Liver (tissue), 9 donors: ENCODE data around the gene FADS1. TPM values are rescaled to one million over a fixed set of nuclear protein-coding genes. Genes with fewer than 3 reads are reported as not detected.

Experiments
- DNase-seq: peaks from one replicate; pipeline ENCODE4 v3.0.0-alpha.2; 2017; ENCODE audit warnings: low spot score
- H3K27ac ChIP-seq, 2 donors: one replicate each; pipeline ENCODE4 v1.7.0; 2013; ENCODE audit warnings: inconsistent platforms in 2 of 2, low read length in 2 of 2, control low read depth in 1 of 2, low read depth in 1 of 2, mild to moderate bottlenecking in 1 of 2
- H3K27me3 ChIP-seq, 4 donors: one replicate each; pipeline versions ENCODE4 v1.6.1 to v1.7.0; 2013; ENCODE audit warnings: low read length in 3 of 4, inconsistent platforms in 1 of 4, mild to moderate bottlenecking in 1 of 4, moderate library complexity in 1 of 4; ENCODE audit not compliant: control insufficient read depth in 4 of 4, insufficient read depth in 4 of 4
- H3K36me3 ChIP-seq, 4 donors: one replicate each; pipeline versions ENCODE4 v1.6.1 to v1.7.0; 2013; ENCODE audit warnings: low read length in 3 of 4, mild to moderate bottlenecking in 3 of 4, low read depth in 1 of 4, moderate library complexity in 1 of 4; ENCODE audit not compliant: control insufficient read depth in 4 of 4, insufficient read depth in 3 of 4
- H3K4me1 ChIP-seq, 4 donors: one replicate each; pipeline versions ENCODE4 v1.6.1 to v1.7.0; 2013; ENCODE audit warnings: low read length in 3 of 4, mild to moderate bottlenecking in 3 of 4, moderate library complexity in 1 of 4; ENCODE audit not compliant: control insufficient read depth in 4 of 4, insufficient read depth in 4 of 4
- H3K4me3 ChIP-seq, 3 donors: one replicate each; pipeline versions ENCODE4 v1.6.1 to v1.7.0; 2013; ENCODE audit warnings: low read length in 3 of 3, control low read depth in 1 of 3, low read depth in 1 of 3, mild to moderate bottlenecking in 1 of 3
- H3K9ac ChIP-seq, 2 donors: one replicate each; pipeline ENCODE4 v1.7.0; 2013; ENCODE audit warnings: low read length in 2 of 2, mild to moderate bottlenecking in 2 of 2, moderate library complexity in 2 of 2, control low read depth in 1 of 2, low read depth in 1 of 2
- H3K9me3 ChIP-seq, 4 donors: one replicate each; pipeline versions ENCODE4 v1.6.1 to v1.7.0; 2013; ENCODE audit warnings: low read length in 3 of 4; ENCODE audit not compliant: control insufficient read depth in 4 of 4
- EGR1 ChIP-seq, 2 donors: IDR thresholded peaks; 2 replicates each; pipeline ENCODE4 v1.6.1; 2016 to 2018; ENCODE audit warnings: antibody characterized with exemption in 2 of 2, low read depth in 2 of 2
- FOXA2 ChIP-seq: IDR thresholded peaks from 2 replicates; pipeline ENCODE4 v1.6.1; 2016; ENCODE audit warnings: antibody characterized with exemption
- GABPA ChIP-seq, 2 donors: IDR thresholded peaks in 1 of 2; conservative IDR thresholded peaks in 1 of 2; 2 replicates each; pipeline ENCODE4 v1.6.1; 2016; ENCODE audit warnings: antibody characterized with exemption in 2 of 2, mild to moderate bottlenecking in 1 of 2, moderate library complexity in 1 of 2
- HNF4A ChIP-seq, 2 donors: conservative IDR thresholded peaks; 2 replicates each; pipeline ENCODE4 v1.6.1; 2016; ENCODE audit warnings: antibody characterized with exemption in 2 of 2, mild to moderate bottlenecking in 2 of 2
- HNF4G ChIP-seq: IDR thresholded peaks from 2 replicates; pipeline ENCODE4 v1.6.1; 2016; ENCODE audit warnings: antibody characterized with exemption
- JUND ChIP-seq, 2 donors: IDR thresholded peaks; 2 replicates each; pipeline ENCODE4 v1.6.1; 2016; ENCODE audit warnings: antibody characterized with exemption in 2 of 2
- NR2F2 ChIP-seq: IDR thresholded peaks from 2 replicates; pipeline ENCODE4 v1.6.1; 2016; ENCODE audit warnings: antibody characterized with exemption
- RAD21 ChIP-seq, 2 donors: IDR thresholded peaks; 2 replicates each; pipeline ENCODE4 v1.6.1; 2016; ENCODE audit warnings: antibody characterized with exemption in 2 of 2, mild to moderate bottlenecking in 2 of 2
- RXRA ChIP-seq, 2 donors: IDR thresholded peaks; 2 replicates each; pipeline ENCODE4 v1.6.1; 2017 to 2018; ENCODE audit warnings: antibody characterized with exemption in 2 of 2, mild to moderate bottlenecking in 1 of 2
- SP1 ChIP-seq: IDR thresholded peaks from 2 replicates; pipeline ENCODE4 v1.6.1; 2018; ENCODE audit warnings: antibody characterized with exemption, mild to moderate bottlenecking
- TAF1 ChIP-seq: conservative IDR thresholded peaks from 2 replicates; pipeline ENCODE4 v1.6.1; 2016; ENCODE audit warnings: antibody characterized with exemption, mild to moderate bottlenecking
- YY1 ChIP-seq: IDR thresholded peaks from 2 replicates; pipeline ENCODE4 v1.6.1; 2016; ENCODE audit warnings: antibody characterized with exemption, mild to moderate bottlenecking
- WGBS: extraction: QIAGEN DNeasy Blood & Tissue Kit; methylation state at CpG from one replicate; pipeline ENCODE4 v1.1.7; 2013; 5-methylcytosine and 5-hydroxymethylcytosine counted together
- polyA plus RNA-seq, 2 donors: library from polyadenylated mRNA; stranded (reverse) in 1 of 2; unstranded in 1 of 2; fragments of 200-250 nt in 1 of 2; fragments of >200 nt in 1 of 2; fragmentation: Nextera tagmentation in 1 of 2; extraction: Ambion mirVana in 1 of 2; gene quantifications; one replicate each; pipeline versions ENCODE4 v1.2.1 to v1.2.3, GENCODE V29; 2013 to 2015
- total RNA-seq, 2 donors: library from RNA; depleted of rRNA; stranded (reverse); fragments of >200 nt; gene quantifications; one replicate each; pipeline ENCODE4 v1.2.3, GENCODE V29; 2014
- TF ChIP-seq, protein P1 (sequence below): IDR thresholded peaks from 2 replicates; pipeline ENCODE4 v1.6.1; 2016; ENCODE audit warnings: antibody characterized with exemption
- TF ChIP-seq, protein P2 (sequence below): fragments of 150-350 bp; IDR thresholded peaks from 2 replicates; pipeline ENCODE4 v1.5.1; 2017; ENCODE audit warnings: improper control_type of control experiment, low read depth, low read length; ENCODE audit not compliant: missing input control
- TF ChIP-seq, protein P3 (sequence below): IDR thresholded peaks from 2 replicates; pipeline ENCODE4 v1.6.1; 2016; ENCODE audit warnings: antibody characterized with exemption
- TF ChIP-seq, protein P4 (sequence below): IDR thresholded peaks from 2 replicates; pipeline ENCODE4 v1.6.1; 2016; ENCODE audit warnings: antibody characterized with exemption
- TF ChIP-seq, protein P5 (sequence below): IDR thresholded peaks from 2 replicates; pipeline ENCODE4 v1.6.1; 2016; ENCODE audit warnings: antibody characterized with exemption, mild to moderate bottlenecking
- donor health status: healthy.
- donor health status: healthy.
- donor health status: healthy.
- donor health status: healthy.
- donor health status: healthy.

FADS1 gene
- total and polyA plus RNA-seq, 4 donors: 16.8 to 137 (median 58.7) TPM

DNA sequence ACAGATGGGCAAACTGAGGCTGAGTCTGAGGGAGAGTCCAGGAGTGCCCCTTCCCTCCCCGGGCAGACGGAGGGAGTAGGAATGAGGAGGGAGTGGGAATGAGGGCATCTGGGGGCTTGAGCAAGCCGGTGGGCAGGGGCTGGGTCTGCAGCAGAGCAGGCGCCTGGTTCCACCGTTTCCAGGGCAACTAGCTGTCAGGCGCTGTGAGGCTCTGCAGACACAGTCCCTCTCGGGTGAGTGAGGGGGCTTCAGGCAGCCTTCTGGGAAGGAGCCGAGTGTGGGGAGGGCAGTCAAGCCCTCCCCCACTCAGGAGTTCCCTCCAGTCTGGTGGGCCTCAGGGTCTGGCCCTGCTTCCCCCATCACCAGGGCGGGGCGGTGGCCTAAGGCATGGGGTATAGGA is 43.4 kb downstream of the FADS1 start:
- no peak overlapping the region for H3K4me3 ChIP-seq
- WGBS: 89% methylated on average over 10 of the region's 10 CpGs
- no peaks in the 10 kb centered on the region for H3K27me3 ChIP-seq
- TF ChIP-seq YY1 (no peak), TAF1 (no peak), HNF4G (no peak), SP1 (no peak), EGR1 (IDR thresholded peaks at IDR 0.05; ENCODE audit: low read depth in 2 of 2) (no peak), NR2F2 (no peak), JUND (IDR thresholded peaks at IDR 0.05) (no peak)
- TF ChIP-seq, protein P1, sequence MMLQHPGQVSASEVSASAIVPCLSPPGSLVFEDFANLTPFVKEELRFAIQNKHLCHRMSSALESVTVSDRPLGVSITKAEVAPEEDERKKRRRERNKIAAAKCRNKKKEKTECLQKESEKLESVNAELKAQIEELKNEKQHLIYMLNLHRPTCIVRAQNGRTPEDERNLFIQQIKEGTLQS: no peak
- TF ChIP-seq, protein P2, sequence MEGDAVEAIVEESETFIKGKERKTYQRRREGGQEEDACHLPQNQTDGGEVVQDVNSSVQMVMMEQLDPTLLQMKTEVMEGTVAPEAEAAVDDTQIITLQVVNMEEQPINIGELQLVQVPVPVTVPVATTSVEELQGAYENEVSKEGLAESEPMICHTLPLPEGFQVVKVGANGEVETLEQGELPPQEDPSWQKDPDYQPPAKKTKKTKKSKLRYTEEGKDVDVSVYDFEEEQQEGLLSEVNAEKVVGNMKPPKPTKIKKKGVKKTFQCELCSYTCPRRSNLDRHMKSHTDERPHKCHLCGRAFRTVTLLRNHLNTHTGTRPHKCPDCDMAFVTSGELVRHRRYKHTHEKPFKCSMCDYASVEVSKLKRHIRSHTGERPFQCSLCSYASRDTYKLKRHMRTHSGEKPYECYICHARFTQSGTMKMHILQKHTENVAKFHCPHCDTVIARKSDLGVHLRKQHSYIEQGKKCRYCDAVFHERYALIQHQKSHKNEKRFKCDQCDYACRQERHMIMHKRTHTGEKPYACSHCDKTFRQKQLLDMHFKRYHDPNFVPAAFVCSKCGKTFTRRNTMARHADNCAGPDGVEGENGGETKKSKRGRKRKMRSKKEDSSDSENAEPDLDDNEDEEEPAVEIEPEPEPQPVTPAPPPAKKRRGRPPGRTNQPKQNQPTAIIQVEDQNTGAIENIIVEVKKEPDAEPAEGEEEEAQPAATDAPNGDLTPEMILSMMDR: no peak
- TF ChIP-seq, protein P3, sequence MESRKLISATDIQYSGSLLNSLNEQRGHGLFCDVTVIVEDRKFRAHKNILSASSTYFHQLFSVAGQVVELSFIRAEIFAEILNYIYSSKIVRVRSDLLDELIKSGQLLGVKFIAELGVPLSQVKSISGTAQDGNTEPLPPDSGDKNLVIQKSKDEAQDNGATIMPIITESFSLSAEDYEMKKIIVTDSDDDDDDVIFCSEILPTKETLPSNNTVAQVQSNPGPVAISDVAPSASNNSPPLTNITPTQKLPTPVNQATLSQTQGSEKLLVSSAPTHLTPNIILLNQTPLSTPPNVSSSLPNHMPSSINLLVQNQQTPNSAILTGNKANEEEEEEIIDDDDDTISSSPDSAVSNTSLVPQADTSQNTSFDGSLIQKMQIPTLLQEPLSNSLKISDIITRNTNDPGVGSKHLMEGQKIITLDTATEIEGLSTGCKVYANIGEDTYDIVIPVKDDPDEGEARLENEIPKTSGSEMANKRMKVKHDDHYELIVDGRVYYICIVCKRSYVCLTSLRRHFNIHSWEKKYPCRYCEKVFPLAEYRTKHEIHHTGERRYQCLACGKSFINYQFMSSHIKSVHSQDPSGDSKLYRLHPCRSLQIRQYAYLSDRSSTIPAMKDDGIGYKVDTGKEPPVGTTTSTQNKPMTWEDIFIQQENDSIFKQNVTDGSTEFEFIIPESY: no peak
- TF ChIP-seq, protein P4, sequence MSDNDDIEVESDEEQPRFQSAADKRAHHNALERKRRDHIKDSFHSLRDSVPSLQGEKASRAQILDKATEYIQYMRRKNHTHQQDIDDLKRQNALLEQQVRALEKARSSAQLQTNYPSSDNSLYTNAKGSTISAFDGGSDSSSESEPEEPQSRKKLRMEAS: no peak
- peaks cover 7 to 23% (median 16%) of the 10 kb centered on the region in 4 donors for H3K4me1 ChIP-seq
- H3K9ac ChIP-seq: no peak overlapping the region
- no peak for DNase-seq
- H3K9me3 ChIP-seq: no peaks in the 10 kb centered on the region
- peaks cover 0 to 7% (median 1%) of the 10 kb centered on the region in 4 donors for H3K36me3 ChIP-seq
- H3K27ac ChIP-seq: no peak overlapping the region

DNA sequence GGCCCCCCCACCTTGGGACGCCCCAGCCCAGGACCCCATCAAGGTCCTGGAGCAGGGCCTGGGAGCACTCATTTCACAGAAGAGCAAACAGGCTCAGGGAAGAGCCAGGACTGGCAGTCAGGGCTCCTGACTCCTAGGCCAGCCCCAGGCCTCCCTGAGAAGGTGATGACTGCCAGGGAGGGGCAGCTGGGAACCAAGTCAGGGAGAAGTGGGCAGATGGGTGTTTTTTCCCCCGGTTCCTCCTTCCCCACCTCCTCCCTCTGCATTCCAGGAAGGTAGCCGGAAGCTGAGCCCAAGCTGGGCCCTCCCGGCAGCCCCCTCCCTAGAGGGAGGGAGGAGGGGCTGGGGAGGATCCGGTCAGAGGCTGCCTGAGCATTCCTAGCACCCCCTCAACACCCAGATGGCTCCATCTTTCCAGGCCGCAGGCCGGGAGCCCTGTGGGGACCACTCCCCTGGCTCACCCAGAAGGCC is 44.8 kb downstream of the FADS1 start:
- Histone ChIP-seq H3K9me3 (no peaks in the 10 kb centered on the region), H3K4me1 (peaks cover 12 to 29% (median 19%) of the 10 kb centered on the region in 4 donors), H3K27ac (no peak overlapping the region), H3K36me3 (no peaks in the 10 kb centered on the region), H3K27me3 (no peaks in the 10 kb centered on the region), H3K9ac (no peak overlapping the region), H3K4me3 (no peak overlapping the region)
- DNase-seq: no peak
- TF ChIP-seq, protein P3: no peak
- no peak for TF ChIP-seq HNF4G
- no peak for TF ChIP-seq FOXA2
- no peak for TF ChIP-seq HNF4A (conservative IDR thresholded peaks at IDR 0.05)
- TF ChIP-seq NR2F2: no peak
- no peak for TF ChIP-seq RAD21 (IDR thresholded peaks at IDR 0.05)
- TF ChIP-seq YY1: no peak
- TF ChIP-seq GABPA (IDR thresholded peaks at IDR 0.05 in 1 of 2, conservative IDR thresholded peaks at IDR 0.05 in 1 of 2): no peak
- TF ChIP-seq, protein P5, sequence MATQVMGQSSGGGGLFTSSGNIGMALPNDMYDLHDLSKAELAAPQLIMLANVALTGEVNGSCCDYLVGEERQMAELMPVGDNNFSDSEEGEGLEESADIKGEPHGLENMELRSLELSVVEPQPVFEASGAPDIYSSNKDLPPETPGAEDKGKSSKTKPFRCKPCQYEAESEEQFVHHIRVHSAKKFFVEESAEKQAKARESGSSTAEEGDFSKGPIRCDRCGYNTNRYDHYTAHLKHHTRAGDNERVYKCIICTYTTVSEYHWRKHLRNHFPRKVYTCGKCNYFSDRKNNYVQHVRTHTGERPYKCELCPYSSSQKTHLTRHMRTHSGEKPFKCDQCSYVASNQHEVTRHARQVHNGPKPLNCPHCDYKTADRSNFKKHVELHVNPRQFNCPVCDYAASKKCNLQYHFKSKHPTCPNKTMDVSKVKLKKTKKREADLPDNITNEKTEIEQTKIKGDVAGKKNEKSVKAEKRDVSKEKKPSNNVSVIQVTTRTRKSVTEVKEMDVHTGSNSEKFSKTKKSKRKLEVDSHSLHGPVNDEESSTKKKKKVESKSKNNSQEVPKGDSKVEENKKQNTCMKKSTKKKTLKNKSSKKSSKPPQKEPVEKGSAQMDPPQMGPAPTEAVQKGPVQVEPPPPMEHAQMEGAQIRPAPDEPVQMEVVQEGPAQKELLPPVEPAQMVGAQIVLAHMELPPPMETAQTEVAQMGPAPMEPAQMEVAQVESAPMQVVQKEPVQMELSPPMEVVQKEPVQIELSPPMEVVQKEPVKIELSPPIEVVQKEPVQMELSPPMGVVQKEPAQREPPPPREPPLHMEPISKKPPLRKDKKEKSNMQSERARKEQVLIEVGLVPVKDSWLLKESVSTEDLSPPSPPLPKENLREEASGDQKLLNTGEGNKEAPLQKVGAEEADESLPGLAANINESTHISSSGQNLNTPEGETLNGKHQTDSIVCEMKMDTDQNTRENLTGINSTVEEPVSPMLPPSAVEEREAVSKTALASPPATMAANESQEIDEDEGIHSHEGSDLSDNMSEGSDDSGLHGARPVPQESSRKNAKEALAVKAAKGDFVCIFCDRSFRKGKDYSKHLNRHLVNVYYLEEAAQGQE: no peak
- no peak for TF ChIP-seq SP1
- TF ChIP-seq, protein P1: no peak
- no peak for TF ChIP-seq RXRA (IDR thresholded peaks at IDR 0.05)
- 88% methylated on average over 7 of the region's 7 CpGs for WGBS
